Measurements from ENCODE around the gene SNTB2.
"Not testable (repeated sequence)": the region's sequence is repeated elsewhere in the genome, so short reads cannot be mapped to it uniquely, and the experiment has no call there.

SNTB2 gene

GRCh38 chr16:69293401-69293800, 106.4 kb downstream of the SNTB2 start:
- no peak for DNase-seq

- DNase-seq, result peak; percentile 27
These were observed 107.1 kb downstream of the SNTB2 start for GRCh38 chr16:69294051-69294450.

GRCh38 chr16:69296771-69297170, 109.8 kb downstream of the SNTB2 start:
- DNase-seq, result not testable (repeated sequence)

DNA sequence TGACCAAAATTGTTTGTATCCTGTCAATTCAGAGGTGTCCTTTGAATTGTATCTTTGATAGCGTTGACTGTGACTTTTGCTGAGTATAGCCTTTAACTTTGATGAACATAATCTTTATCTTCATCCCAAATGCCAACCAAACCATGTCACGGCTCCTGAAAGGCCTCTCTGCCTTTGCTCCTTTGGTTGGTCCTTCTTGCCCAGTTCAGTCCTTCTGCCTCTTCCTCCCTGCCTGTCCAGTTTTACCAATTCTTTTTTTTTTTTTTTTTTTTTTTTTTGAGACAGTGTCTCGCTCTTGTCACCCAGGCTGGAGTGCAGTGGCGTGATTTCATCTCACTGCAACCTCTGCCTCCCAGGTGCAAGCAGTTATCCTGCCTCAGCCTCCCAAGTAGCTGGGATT, 111.3 kb downstream of the SNTB2 start:
- DNase-seq, result no peak

- no peak for DNase-seq
These were observed 114.2 kb downstream of the SNTB2 start for GRCh38 chr16:69301187-69301586.

- no peak for DNase-seq
These were observed 114.9 kb downstream of the SNTB2 start for GRCh38 chr16:69301861-69302260.

GRCh38 chr16:69302301-69302700, 115.3 kb downstream of the SNTB2 start:
- DNase-seq, result no peak

- no peak for DNase-seq
These were observed 119.1 kb downstream of the SNTB2 start for GRCh38 chr16:69306031-69306430.

DNA sequence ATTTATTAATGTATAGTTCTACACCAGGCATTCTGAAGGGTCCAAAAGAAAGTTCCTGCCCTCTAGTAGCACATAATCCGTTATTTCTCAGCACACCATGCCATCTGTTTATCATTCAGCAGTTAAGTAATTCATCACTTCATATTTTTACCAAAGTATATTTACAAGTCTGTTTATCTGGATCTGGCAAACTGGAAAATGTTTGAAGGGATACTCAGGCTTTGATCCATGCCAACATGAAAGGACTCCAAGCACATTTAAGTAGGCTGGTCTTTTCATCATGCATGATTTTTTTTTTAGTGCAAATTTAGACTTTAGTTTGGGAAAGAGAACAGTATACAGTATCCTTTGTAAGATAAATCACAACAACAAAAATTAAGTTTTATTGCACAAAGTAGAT, 120.1 kb downstream of the SNTB2 start:
- no peak for DNase-seq

DNA sequence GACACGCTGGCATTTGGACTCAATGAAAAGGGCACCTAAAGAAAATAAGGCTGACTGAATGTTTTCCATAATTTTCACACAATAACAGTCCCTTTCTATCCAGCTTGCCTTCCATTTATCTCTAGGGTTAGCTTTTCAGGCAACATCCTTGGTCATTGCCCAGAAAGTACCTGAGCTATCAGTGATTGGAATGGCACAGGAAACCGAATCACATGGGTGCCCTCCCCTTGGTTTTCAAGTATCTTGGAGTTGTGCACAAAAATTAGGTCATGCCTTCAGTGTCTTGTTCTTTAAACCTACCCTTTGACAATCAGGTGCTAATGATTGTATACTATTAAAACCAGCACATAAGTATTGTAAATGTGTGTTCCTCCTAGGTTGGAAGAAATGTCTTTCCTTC, 120.9 kb downstream of the SNTB2 start:
- no peak for DNase-seq

GRCh38 chr16:69309316-69309715, 122.4 kb downstream of the SNTB2 start:
- no peak for DNase-seq

- peak; percentile 94 for DNase-seq
These were observed 123.9 kb downstream of the SNTB2 start, which contains the start of gene VPS4A for GRCh38 chr16:69310653-69311532. Gene VPS4A, plus strand, starts transcription at chr16:69311350. Its CDS starts 162 bp downstream, at chr16:69311512.

- DNase-seq, result peak; percentile 28
These were observed 124.8 kb downstream of the SNTB2 start for GRCh38 chr16:69311533-69312387.

- DNase-seq, result no peak
These were observed 126.5 kb downstream of the SNTB2 start for GRCh38 chr16:69313469-69313868.

GRCh38 chr16:69314534-69314933, 127.6 kb downstream of the SNTB2 start:
- DNase-seq, result no peak

DNA sequence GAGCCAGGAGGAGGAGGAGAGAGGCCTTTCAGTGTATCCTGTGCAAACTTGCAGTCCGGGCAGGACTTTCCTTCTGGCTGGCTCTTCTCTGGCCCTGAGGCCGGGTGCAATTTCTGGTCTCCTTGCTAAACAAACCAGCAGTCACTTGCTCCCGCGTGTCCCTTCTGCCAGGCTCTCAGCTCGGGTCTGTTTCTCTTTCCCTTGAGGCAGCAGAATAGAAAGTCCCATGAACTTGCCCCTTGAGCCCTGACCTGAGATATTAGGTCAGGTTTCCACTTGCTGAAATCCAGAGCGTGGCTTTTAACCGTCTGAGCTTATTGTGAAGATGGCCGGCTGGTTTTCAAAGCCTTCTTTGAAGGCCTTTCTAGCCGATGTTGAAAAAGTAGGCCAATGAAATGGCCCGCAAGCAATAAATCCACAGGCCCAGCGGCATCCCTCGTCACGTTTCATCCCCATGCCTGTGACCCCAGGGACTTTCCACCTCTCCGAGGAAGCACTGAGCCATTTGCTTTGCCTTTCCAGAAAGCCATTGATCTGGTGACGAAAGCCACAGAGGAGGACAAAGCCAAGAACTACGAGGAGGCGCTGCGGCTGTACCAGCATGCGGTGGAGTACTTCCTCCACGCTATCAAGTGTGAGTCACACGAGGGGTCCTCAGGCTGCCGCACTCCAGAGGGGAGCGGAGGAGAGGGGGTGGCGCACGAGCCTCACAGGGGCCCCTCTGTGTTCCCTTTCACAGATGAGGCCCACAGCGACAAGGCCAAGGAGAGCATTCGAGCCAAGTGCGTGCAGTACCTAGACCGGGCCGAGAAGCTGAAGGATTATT, 128.7 kb downstream of the SNTB2 start:
- no peak for DNase-seq

GRCh38 chr16:69316595-69317034, 129.7 kb downstream of the SNTB2 start:
- no peak for DNase-seq

GRCh38 chr16:69318177-69318910, 131.4 kb downstream of the SNTB2 start:
- DNase-seq, result no peak

DNA sequence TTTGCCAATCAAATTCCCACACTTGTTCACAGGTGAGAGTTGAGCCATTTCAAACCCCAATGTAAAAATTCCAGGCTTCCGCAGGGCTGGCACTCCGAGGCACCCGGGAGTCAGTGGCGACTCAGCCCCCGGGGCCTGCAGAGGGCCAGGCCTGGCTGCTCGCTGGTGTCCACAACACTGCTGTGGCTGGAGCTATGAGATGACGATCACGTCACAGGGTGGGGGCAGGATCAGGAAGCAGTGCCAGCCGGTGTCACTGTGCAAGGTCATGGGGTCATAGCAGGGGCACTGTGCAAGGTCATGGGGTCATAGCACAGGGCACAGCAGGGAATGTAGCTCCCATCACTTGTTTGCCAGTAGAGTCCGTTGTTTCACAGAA, 131.9 kb downstream of the SNTB2 start:
- no peak for DNase-seq

DNA sequence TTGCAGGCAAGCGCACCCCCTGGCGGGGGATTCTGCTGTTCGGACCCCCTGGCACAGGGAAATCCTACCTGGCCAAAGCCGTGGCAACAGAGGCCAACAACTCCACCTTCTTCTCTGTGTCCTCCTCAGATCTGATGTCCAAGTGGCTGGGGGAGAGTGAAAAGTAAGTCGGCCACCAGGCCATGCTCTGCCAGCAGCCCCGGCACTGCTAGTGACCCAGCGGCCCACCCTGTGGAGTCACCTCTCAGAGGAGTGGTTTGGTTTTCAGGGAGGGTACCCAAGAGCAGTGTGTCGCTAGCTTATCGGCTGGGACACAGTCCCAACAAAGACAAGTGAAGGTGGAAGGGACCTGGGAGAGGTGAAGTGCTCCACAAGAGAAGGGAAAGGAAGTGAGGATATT, 132.4 kb downstream of the SNTB2 start:
- no peak for DNase-seq

DNA sequence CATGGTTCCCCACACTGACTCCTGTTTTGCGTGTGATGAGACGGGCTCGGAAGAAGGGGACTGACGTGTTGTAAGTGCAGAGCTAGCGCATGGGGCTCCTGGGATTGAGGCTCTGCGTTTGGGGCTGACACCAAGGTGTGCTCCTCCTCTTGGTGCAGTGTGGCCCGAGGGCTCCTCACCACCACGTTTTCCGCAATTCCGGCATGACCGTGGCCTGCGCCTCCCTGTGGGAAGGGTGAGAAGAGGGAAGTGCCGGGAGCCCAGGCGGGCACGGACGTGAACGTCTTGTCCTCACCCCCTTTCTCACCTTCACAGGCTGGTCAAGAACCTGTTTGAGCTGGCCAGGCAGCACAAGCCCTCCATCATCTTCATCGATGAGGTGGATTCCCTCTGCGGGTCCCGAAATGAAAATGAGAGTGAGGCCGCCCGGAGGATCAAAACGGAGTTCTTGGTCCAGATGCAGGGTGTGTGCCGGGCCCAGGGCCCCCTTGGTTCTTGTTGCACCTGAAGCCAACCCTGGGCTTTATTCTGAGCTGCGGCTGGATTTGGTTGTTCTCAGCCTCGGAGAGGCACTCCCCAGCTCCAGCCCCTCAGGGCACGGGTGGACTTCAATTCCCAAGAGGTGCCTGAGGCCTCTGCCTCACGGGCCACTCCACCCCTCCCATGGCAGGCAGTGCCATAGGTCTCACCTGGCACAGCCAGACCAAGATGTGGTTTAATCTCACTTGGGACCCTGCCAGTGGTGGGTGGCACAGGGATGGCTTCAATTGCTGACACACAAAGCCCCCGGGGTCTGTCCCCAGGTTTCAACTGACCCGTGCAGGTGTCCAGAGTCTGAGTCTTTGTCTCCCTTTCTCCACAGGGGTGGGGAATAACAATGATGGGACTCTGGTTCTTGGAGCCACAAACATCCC, 133.1 kb downstream of the SNTB2 start:
- no peak for DNase-seq

Measured in fibroblast of skin of back (primary cell).